IMR-90 (cell line): ENCODE measurements around the gene LHPP. TPM values are rescaled to one million over a fixed set of nuclear protein-coding genes. Genes with fewer than 3 reads are reported as not detected.

Experiments
- ATAC-seq: fragments of 200-7000 bp; cut with Tn5 transposase; 2 replicates; pipeline ENCODE4 v1.9.1; 2020; ENCODE audit warnings: low read depth, mild to moderate bottlenecking, moderate library complexity
- BruUV-seq: library from RNA; stranded (reverse); fragments of 400-500 nt; replicated peaks from 2 replicates; lab custom pipeline; 2021; lab: Mats Ljungman, UMichigan
- CTCF ChIA-PET: fragments of 300-600 bp; formaldehyde crosslinking; extraction: SDS; loops from one replicate; lab custom pipeline; 2021; ENCODE audit warnings: antibody characterized with exemption; lab: Yijun Ruan, JAX
- POLR2A ChIA-PET: fragments of 300-600 bp; sonication (Branson Sonifier 250); formaldehyde crosslinking; loops from one replicate; lab custom pipeline; 2022; ENCODE audit warnings: antibody characterized with exemption; ENCODE audit not compliant: unreplicated experiment; lab: Charles Lee
- DNase-seq: peaks from one replicate; pipeline ENCODE4 v3.0.0; 2013
- H2AFZ ChIP-seq: replicated peaks from 2 replicates; pipeline ENCODE3; 2013; ENCODE audit warnings: low read length, mild to moderate bottlenecking; ENCODE audit not compliant: poor library complexity
- H2AK5ac ChIP-seq: 2 replicates; pipeline ENCODE4 v1.6.1; 2013; ENCODE audit warnings: low read depth, low read length, inconsistent platforms
- H2AK9ac ChIP-seq: replicated peaks from 2 replicates; pipeline ENCODE3; 2013; ENCODE audit warnings: mild to moderate bottlenecking, low read depth, low read length, moderate library complexity; ENCODE audit not compliant: poor library complexity
- H2BK120ac ChIP-seq: 2 replicates; pipeline ENCODE4 v1.6.1; 2013; ENCODE audit warnings: low read depth, low read length, inconsistent platforms
- H2BK15ac ChIP-seq: 3 replicates; pipeline ENCODE4 v1.6.1; 2013; ENCODE audit warnings: low read depth, low read length, inconsistent platforms
- H2BK20ac ChIP-seq: 2 replicates; pipeline ENCODE4 v1.6.1; 2013; ENCODE audit warnings: low read depth, mild to moderate bottlenecking, inconsistent platforms, low read length, moderate library complexity
- H2BK5ac ChIP-seq: 2 replicates; pipeline ENCODE4 v1.6.1; 2013; ENCODE audit warnings: mild to moderate bottlenecking, low read depth, low read length, inconsistent platforms; ENCODE audit not compliant: poor library complexity, severe bottlenecking
- H3K14ac ChIP-seq: replicated peaks from 2 replicates; pipeline ENCODE4 v1.6.1; 2013; ENCODE audit warnings: low read depth, low read length, inconsistent platforms
- H3K18ac ChIP-seq: 2 replicates; pipeline ENCODE4 v1.6.1; 2013; ENCODE audit warnings: low read depth, low read length, control low read depth
- H3K23ac ChIP-seq: 2 replicates; pipeline ENCODE4 v1.6.1; 2013; ENCODE audit warnings: low read depth, low read length, inconsistent platforms
- H3K27ac ChIP-seq: 2 replicates; pipeline ENCODE4 v1.5.1; 2013; ENCODE audit warnings: mild to moderate bottlenecking, control low read depth, low read length; ENCODE audit not compliant: insufficient read depth
- H3K27me3 ChIP-seq: 2 replicates; pipeline ENCODE4 v1.6.1; 2013; ENCODE audit warnings: low read length; ENCODE audit not compliant: control insufficient read depth, insufficient read depth
- H3K36me3 ChIP-seq: 2 replicates; pipeline ENCODE4 v1.6.1; 2013; ENCODE audit warnings: low read length, mixed read lengths; ENCODE audit not compliant: control insufficient read depth, insufficient read depth
- H3K4ac ChIP-seq: 2 replicates; pipeline ENCODE4 v1.6.1; 2013; ENCODE audit warnings: low read depth, low read length, inconsistent platforms
- H3K4me1 ChIP-seq: 2 replicates; pipeline ENCODE4 v1.6.1; 2013; ENCODE audit warnings: low read length, mixed read lengths; ENCODE audit not compliant: control insufficient read depth, insufficient read depth
- H3K4me2 ChIP-seq: 2 replicates; pipeline ENCODE4 v1.6.1; 2013; ENCODE audit warnings: low read depth, mild to moderate bottlenecking, control low read depth, low read length, moderate library complexity
- H3K4me3 ChIP-seq: 2 replicates; pipeline ENCODE4 v1.5.1; 2013; ENCODE audit warnings: low read depth, mild to moderate bottlenecking, control low read depth, low read length, moderate library complexity; ENCODE audit not compliant: insufficient read depth
- H3K56ac ChIP-seq: 2 replicates; pipeline ENCODE4 v1.6.1; 2013; ENCODE audit warnings: low read length, inconsistent platforms; ENCODE audit not compliant: insufficient read depth; ENCODE audit errors: extremely low read depth
- H3K79me1 ChIP-seq, 2 experiments: 2 replicates each; pipeline ENCODE4 v1.6.1; 2013; ENCODE audit warnings: low read length in 2 of 2, inconsistent platforms in 1 of 2, low read depth in 1 of 2
- H3K9ac ChIP-seq: 2 replicates; pipeline ENCODE4 v1.6.1; 2013; ENCODE audit warnings: low read depth, low read length, control low read depth
- H3K9me1 ChIP-seq: 2 replicates; pipeline ENCODE4 v1.6.1; 2013; ENCODE audit warnings: low read length, inconsistent platforms; ENCODE audit not compliant: insufficient read depth
- H3K9me3 ChIP-seq: 2 replicates; pipeline ENCODE4 v1.6.1; 2013; ENCODE audit warnings: low read length; ENCODE audit not compliant: control insufficient read depth, insufficient read depth
- H4K20me1 ChIP-seq: 2 replicates; pipeline ENCODE4 v1.6.1; 2013; ENCODE audit warnings: low read length, inconsistent platforms; ENCODE audit not compliant: insufficient read depth
- H4K5ac ChIP-seq: 2 replicates; pipeline ENCODE4 v1.6.1; 2013; ENCODE audit warnings: mild to moderate bottlenecking, low read depth, low read length, control low read depth
- H4K8ac ChIP-seq, 2 experiments: 2 replicates each; pipeline ENCODE4 v1.6.1; 2013; ENCODE audit warnings: low read depth in 2 of 2, low read length in 2 of 2, control low read depth in 1 of 2, inconsistent platforms in 1 of 2
- H4K91ac ChIP-seq: 2 replicates; pipeline ENCODE4 v1.6.1; 2013; ENCODE audit warnings: low read depth, low read length, inconsistent platforms; ENCODE audit not compliant: insufficient read depth
- CEBPB ChIP-seq: IDR thresholded peaks from 2 replicates; pipeline ENCODE4 v1.6.1; 2012; ENCODE audit warnings: low read depth, low read length, improper control_type of control experiment
- CHD1 ChIP-seq: IDR thresholded peaks from 2 replicates; pipeline ENCODE4 v1.6.1; 2012; ENCODE audit warnings: low read depth, low read length, improper control_type of control experiment
- ELK1 ChIP-seq: fragments of 150-350 bp; IDR thresholded peaks from 2 replicates; pipeline ENCODE4 v1.6.1; 2016; ENCODE audit warnings: low read depth, mild to moderate bottlenecking, low read length, moderate library complexity, borderline replicate concordance
- RAD21 ChIP-seq: IDR thresholded peaks from 2 replicates; pipeline ENCODE4 v1.6.1; 2012; ENCODE audit warnings: low read length, improper control_type of control experiment
- RCOR1 ChIP-seq: IDR thresholded peaks from 2 replicates; pipeline ENCODE4 v1.6.1; 2012; ENCODE audit warnings: mild to moderate bottlenecking, low read length, improper control_type of control experiment; ENCODE audit not compliant: insufficient replicate concordance
- RFX5 ChIP-seq: IDR thresholded peaks from 2 replicates; pipeline ENCODE4 v1.8.0; 2012; ENCODE audit warnings: low read depth, mild to moderate bottlenecking, low read length, moderate library complexity
- SMC3 ChIP-seq: fragments of 150-350 bp; IDR thresholded peaks from 2 replicates; pipeline ENCODE4 v1.6.1; 2016; ENCODE audit warnings: low read depth, mild to moderate bottlenecking, antibody characterized with exemption, low read length, moderate library complexity
- USF2 ChIP-seq: fragments of 150-350 bp; IDR thresholded peaks from 2 replicates; pipeline ENCODE4 v1.6.1; 2017; ENCODE audit warnings: mild to moderate bottlenecking, antibody characterized with exemption, low read length, low read depth
- WGBS, 2 experiments: methylation state at CpG; one replicate each; pipeline versions ENCODE4 v1.1.5 to v1.1.7; 2013; ENCODE audit warnings: missing lambda C conversion rate in 2 of 2; ENCODE audit not compliant: insufficient read length in 1 of 2; ENCODE audit errors: extremely low coverage in 2 of 2; 5-methylcytosine and 5-hydroxymethylcytosine counted together
- dilution Hi-C: fragments of 300-500 bp; cut with HindIII; formaldehyde crosslinking; loops from one replicate; pipeline ENCODE4 v1.14.3; 2018; ENCODE audit warnings: low sequenced_read_pairs; ENCODE audit not compliant: unreplicated experiment
- in situ Hi-C: fragments of 300-500 bp; cut with MboI; formaldehyde crosslinking; loops from 3 replicates; pipeline ENCODE4 v1.14.3; 2019; ENCODE audit warnings: low sequenced_read_pairs, inconsistent platforms, mixed read lengths
- intact Hi-C: fragments of 100-400 bp; cut with micrococcal nuclease; formaldehyde crosslinking; loops from 2 replicates; pipeline ENCODE4 v1.10.0; 2022
- polyA plus RNA-seq, 3 experiments: library from polyadenylated mRNA; depleted of rRNA; stranded (reverse); fragments of >200 nt; gene quantifications; 2 replicates each; pipeline ENCODE4 v1.2.3, GENCODE V29; 2012; ENCODE audit warnings: low replicate concordance in 1 of 3
- total RNA-seq: library from RNA; depleted of rRNA; stranded (reverse); fragments of >200 nt; gene quantifications from 2 replicates; pipeline ENCODE4 v1.2.3, GENCODE V29; 2012

Gene LHPP
- total and polyA plus RNA-seq, 2 of the 4 experiments (the other 2 are of a cell fraction): 2.7 to 8.3 TPM

GRCh38 chr10:124495725-124496124 lies 34.1 kb downstream of the LHPP start:
- H4K91ac ChIP-seq: no peak overlapping the region
- no peak overlapping the region for H3K23ac ChIP-seq
- H4K5ac ChIP-seq: no peak overlapping the region
- H4K8ac ChIP-seq: no peak overlapping the region
- H2BK15ac ChIP-seq: no peak overlapping the region
- no peak overlapping the region for H2BK20ac ChIP-seq
- no peaks in the 10 kb centered on the region for H3K9me1 ChIP-seq
- H3K56ac ChIP-seq: no peak overlapping the region
- 0 out of 2 replicates have a peak, but pooled peaks cover under 1% of the 10 kb centered on the region for H3K9me3 ChIP-seq
- H2BK120ac ChIP-seq: no peak overlapping the region
- ATAC-seq (no peak), DNase-seq (no peak)
- WGBS, 2 experiments: 92% methylated on average over 4 of the region's 11 CpGs; no CpG with 5 or more reads in 1 of the 2 experiments
- no peaks in the 10 kb centered on the region for H3K36me3 ChIP-seq
- POLR2A ChIA-PET: no interaction called here
- H3K4ac ChIP-seq: no peak overlapping the region
- H3K9ac ChIP-seq: no peak overlapping the region
- TF ChIP-seq RAD21 (no peak), ELK1 (no peak), CEBPB (no peak), RFX5 (no peak), RCOR1 (no peak), USF2 (no peak), SMC3 (no peak), CHD1 (no peak)
- no peak overlapping the region for H3K18ac ChIP-seq
- no peak overlapping the region for H3K27ac ChIP-seq
- H4K20me1 ChIP-seq: no peaks in the 10 kb centered on the region
- dilution Hi-C loops: no loop called here
- no peak overlapping the region for H3K14ac ChIP-seq
- no peaks in the 10 kb centered on the region for H3K79me1 ChIP-seq
- BruUV-seq: no TSS peak
- H3K4me2 ChIP-seq: no peak overlapping the region
- no peak overlapping the region for H2AK5ac ChIP-seq
- no peak overlapping the region for H2BK5ac ChIP-seq
- in situ Hi-C loops: no loop called here
- H2AK9ac ChIP-seq: no peak overlapping the region
- no peak overlapping the region for H3K4me3 ChIP-seq
- no peaks in the 10 kb centered on the region for H3K27me3 ChIP-seq
- CTCF ChIA-PET: no interaction called here
- intact Hi-C loops: no loop called here
- no peaks in the 10 kb centered on the region for H3K4me1 ChIP-seq
- no peak overlapping the region for H2AFZ ChIP-seq
